GM19372 (cell line): Measurements from ENCODE around the gene NUDT6.

ENCODE experiments used
- ATAC-seq: cut with Tn5 transposase; IDR thresholded peaks from one replicate; pipeline ENCODE4 v1.9.1; 2021; ENCODE audit warnings: mild to moderate bottlenecking, low read depth, moderate library complexity; ENCODE audit not compliant: unreplicated experiment

The NUDT6 gene

DNA sequence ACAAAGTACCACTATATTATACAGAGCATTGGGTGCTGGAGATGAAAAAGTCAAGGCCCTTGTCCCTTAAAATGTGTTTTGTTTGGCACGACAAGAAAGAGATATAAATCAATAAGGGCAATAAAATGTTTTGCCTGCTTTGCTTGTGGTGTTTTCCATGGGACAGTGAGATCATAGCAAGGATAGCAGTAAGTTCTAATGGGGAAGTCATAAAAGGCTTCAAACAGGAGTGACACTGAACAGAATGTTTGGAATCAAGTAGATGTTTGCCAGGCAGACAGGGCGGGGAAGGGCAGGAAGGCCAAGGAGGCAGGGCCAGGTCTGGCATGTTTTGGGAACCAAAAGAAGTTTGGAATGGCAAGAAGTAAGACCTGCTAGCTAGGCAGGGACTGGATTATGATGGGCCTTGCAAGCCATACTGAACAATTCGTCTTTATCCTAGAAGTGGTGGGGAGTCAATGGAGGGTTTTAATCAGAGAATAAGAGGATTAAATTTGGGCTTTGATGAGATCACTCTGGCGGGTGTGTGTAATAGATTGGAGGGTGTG is 79.3 kb downstream of the NUDT6 start:
- no peak for ATAC-seq
